Head of caudate nucleus (tissue), 42 donors: ENCODE data around the gene C11orf16.
"Not testable (repeated sequence)": the region's sequence is repeated elsewhere in the genome, so short reads cannot be mapped to it uniquely, and the experiment has no call there.

ENCODE experiments used
- DNase-seq, 42 donors: peaks; one replicate each; pipeline versions ENCODE4 v3.0.0 to v3.0.0-alpha.2; 2020 to 2021; ENCODE audit warnings: mixed read lengths in 7 of 42
- intact Hi-C: fragments of 100-400 bp; cut with DNase I; formaldehyde crosslinking; loops from one replicate; pipeline ENCODE4 v1.15.0; 2022

Gene C11orf16

GRCh38 chr11:8941341-8942103 lies 8.8 kb upstream of the C11orf16 start:
- intact Hi-C loops: no loop called here
- no peak for DNase-seq

DNA sequence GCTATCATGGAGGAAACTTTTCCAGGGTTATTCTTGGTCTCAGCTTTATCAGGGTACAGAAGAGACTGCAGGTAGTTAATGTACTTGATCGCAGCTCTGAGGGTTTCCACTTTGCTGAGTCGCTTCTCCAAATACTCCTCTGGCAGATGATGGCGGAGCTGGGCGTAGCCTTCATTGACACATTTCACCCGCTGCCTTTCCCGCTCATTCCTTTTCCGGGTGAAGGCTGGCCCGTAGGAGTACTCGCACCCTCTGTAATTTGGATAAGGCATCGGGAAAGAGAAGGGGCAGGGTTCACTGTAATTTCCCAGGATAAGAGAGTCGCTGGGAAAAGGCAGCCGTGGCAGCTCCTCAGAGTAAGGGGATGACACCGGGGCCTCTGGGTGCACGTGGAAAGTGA lies 4.9 kb upstream of the C11orf16 start:
- intact Hi-C loops: no loop called here
- DNase-seq: no peak

- no peak for DNase-seq
- intact Hi-C loops: no loop called here
Observed at GRCh38 chr11:8937159-8937558, 4.4 kb upstream of the C11orf16 start.

- DNase-seq, intact Hi-C loops: not testable (repeated sequence)
Observed at GRCh38 chr11:8935789-8936188, 3.0 kb upstream of the C11orf16 start.

DNA sequence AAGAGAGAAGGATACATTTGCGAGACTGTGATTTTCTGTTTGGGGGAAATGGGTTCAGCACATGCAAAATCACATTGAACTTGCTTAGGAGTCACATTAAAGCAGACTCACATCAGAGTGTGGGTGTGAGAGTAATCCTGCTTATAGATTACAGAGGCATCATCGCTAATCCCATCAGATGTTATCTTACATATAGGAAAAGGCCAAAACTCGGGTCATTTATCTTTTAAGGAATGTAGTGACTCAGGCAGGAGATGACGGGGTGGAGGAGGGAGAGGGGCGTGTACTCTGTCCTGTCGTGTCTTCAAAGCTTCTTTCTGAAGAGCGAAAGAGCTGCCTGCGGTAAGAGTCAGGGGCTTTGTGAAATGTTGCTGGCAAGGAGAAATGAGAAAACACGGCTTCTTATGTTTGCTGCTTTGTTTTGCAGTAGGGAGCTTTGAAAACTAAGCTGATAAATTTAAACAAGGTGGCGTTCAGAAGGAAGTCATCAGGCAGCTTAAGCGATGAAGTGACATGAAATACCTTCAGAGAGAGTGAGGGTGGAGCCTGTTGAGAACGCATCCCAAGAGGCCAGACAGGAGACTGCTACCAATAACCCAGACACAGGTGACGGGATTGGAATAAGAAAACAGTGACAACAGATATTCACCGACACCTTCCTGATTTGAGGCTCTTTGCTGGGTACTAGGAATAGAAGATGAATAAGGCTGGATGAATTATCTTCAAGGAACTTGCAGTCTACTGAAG lies 2.2 kb upstream of the C11orf16 start:
- intact Hi-C loops: no loop called here
- no peak for DNase-seq

- no peak for DNase-seq
- intact Hi-C loops: no loop called here
Observed at GRCh38 chr11:8933931-8934330, 1.2 kb upstream of the C11orf16 start.

DNA sequence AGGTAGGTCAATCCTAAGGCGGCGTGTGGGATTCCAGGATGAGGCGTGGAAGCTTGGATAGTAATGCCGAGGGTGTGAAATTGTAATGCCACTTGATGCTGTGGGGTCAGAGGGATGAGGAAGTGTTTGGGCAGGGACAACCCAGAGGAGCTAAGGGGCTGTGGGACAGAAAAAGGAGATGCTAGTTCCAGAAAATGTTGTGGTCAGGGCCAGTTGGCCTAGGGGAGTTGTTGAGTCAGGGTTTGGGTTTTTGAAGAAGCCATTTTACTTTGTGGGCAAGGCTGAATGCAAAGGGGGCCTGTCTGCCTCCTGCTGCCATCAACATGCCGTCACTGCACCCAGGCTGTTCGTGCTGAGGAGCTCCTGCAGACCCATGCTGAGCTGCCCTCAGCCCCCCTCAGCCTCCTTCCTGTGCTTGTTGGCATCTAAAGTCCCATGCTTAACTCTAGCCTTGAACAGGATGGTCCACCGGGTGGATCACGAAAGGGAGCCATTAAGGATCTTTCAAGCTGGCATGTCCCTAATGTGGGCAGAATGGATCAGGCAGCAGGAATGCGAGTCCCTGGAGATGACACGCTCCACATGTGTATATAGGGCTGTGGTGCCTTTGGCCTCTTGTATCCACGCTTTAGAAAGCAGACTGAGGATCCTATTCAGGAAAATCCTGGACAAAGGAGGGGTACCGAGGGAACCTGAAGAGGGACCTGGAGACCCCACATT lies 2.1 kb downstream of the C11orf16 start:
- intact Hi-C loops: no loop called here
- no peak for DNase-seq

- peak in 1 of 42 donors; percentile 3 for DNase-seq
- intact Hi-C loops: no loop called here
Observed at GRCh38 chr11:8928981-8929615, 3.6 kb downstream of the C11orf16 start.

DNA sequence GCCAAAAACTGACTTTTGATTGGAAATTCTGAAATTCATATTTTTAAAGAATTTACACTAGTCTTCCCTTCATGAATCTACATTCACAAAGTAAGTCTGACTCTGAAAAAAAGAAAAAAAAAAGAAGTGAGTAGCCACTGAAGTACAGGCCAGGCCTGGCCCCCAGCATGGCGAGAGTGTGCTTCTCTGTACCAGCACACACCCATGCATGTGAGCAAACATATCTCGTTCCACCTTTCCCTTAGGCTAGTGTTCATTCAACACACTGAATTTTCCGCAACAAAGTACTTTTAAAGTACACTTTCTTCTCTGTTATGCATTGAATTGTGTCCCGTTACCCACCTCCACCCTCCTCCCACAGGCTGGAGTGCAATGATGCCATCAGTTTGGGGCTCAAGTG lies 4.5 kb downstream of the C11orf16 start:
- peak in 1 of 42 donors; percentile 7 for DNase-seq
- intact Hi-C loops: no loop called here

- DNase-seq: peak in 1 of 42 donors; percentile 7
- intact Hi-C loops: no loop called here
Observed at GRCh38 chr11:8927233-8927632, 5.5 kb downstream of the C11orf16 start.

GRCh38 chr11:8926236-8926635 lies 6.5 kb downstream of the C11orf16 start:
- intact Hi-C loops: no loop called here
- peak in 1 of 42 donors; percentile 14 for DNase-seq

DNA sequence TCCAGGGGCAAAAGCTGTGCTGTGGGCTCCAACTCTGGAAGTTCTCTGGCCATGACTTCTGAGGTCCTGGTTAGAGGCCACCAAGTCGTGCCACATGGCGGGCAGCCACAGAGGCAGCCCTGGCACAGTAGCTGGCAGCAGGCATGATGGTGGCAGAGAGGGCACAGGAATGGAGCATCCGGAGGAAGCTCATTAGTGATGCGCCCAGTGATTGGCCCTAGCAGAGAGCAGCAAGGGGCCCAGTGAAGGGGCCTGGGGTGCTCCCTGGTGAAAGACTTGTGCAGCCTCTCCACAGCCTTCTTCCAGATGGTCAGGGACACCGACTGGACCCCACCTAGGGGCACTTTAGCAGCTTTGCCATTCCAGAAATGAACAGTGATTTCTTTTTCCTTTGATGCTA lies 7.0 kb downstream of the C11orf16 start:
- peak in 1 of 42 donors; percentile 26 for DNase-seq
- intact Hi-C loops: no loop called here

DNA sequence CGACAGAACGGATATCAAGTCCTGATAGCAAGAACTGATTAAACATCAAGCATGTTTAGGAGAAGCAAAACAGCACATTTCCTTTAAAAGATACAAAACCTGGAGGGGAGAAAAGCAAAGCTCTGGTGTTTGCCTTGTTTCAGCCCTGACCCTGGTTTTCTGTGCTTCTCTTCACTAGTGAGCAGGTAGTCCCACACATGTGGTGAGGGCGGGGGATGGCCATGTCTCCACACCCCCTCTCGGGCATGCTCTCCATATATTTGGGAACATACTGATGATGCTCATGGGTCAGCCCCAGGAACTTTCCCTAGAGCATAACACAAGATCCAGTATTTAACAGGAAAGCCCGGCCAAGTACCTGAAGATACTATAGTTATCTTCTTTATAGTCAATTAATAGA lies 10.1 kb downstream of the C11orf16 start:
- intact Hi-C loops: no loop called here
- DNase-seq: peak in 1 of 42 donors; percentile 7

GRCh38 chr11:8917157-8917825 lies 15.5 kb downstream of the C11orf16 start:
- peak in 1 of 42 donors; percentile 33 for DNase-seq
- intact Hi-C loops: loop anchor here (10.0 kb wide), 1 partner anchor 218 kb away; no protein-coding TSS in a partner anchor

- intact Hi-C loops: loop anchor here (5.0 to 10.0 kb wide), 2 partner anchors 220 to 227 kb away; no protein-coding TSS in a partner anchor
- no peak for DNase-seq
Observed at GRCh38 chr11:8914661-8915018, 18.1 kb downstream of the C11orf16 start.

- peak; percentile 5 to 80 (median 54) for DNase-seq
- intact Hi-C loops: loop anchor here (5.0 to 10.0 kb wide), 2 partner anchors 221 to 227 kb away; no protein-coding TSS in a partner anchor
Observed at GRCh38 chr11:8913961-8914660, 18.6 kb downstream of the C11orf16 start.

- intact Hi-C loops: loop anchor here (5.0 to 10.0 kb wide), 2 partner anchors 224 kb away; no protein-coding TSS in a partner anchor
- DNase-seq: peak; percentile 84 to 98 (median 96)
Observed at GRCh38 chr11:8911029-8911823, 21.5 kb downstream of the C11orf16 start, which contains the start of gene AKIP1. Gene AKIP1 (plus strand): TSS chr11:8911189. CDS start chr11:8911450, 261 bp downstream.
